ENCODE data around the gene CCDC190. TPM values are rescaled to one million over a fixed set of nuclear protein-coding genes. Genes with fewer than 3 reads are reported as not detected.

CCDC190 gene
- total RNA-seq, 2 donors from 2014 or later: not detected

DNA sequence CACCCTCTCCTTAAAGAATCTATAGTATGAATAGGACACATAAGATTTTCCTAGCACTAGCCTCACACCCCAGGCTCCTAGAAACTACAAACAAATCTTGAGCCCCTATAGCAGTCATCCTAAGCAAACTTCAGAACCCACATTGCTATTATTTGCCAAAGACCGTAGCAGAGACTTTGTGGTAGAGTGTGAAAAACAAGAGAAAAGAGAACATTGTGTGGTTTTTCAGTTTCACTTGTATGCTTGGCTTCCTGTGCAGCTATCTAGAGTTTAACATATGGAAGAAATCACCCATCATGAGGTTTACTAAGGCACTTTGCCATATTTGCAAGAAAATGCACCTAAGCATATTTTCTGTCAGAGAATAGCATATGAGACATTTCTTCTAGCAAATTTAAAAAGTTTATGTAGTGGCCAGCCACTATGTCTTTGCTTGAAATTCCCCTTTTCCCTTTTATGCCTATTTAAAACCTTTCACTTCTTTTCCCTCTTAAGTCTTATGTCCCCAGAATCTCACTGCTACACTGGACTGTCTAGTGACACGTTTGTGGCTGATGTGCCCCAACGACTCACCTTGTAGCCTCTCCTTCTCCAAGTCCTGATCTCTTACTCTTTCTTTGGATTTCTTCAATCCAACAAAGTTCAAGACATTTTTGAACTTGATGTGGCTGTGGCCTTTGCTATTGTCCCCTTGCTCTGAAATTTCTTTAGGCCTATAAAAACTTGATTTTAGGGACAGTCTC lies 25.6 kb downstream of the CCDC190 start:
- Mint-ChIP-seq H3K9me3 (peaks cover 18% of the 10 kb centered on the region), H3K27me3 (ENCODE audit: insufficient read depth) (peaks cover 5% of the 10 kb centered on the region), H3K4me1 (peaks cover 15% of the 10 kb centered on the region), H3K4me3 (no peak overlapping the region), H3K36me3 (ENCODE audit: low read depth) (no peaks in the 10 kb centered on the region), H3K27ac (no peak overlapping the region)
- Histone ChIP-seq H3K27me3 (ENCODE audit: control insufficient read depth, insufficient read depth, low read length, poor library complexity, severe bottlenecking) (no peaks in the 10 kb centered on the region), H3K9me3 (ENCODE audit: control insufficient read depth, low read length) (peaks cover 16% of the 10 kb centered on the region), H3K27ac (ENCODE audit: low read depth, low read length) (no peak overlapping the region), H3K9ac (ENCODE audit: extremely low read depth, low read length, poor library complexity, severe bottlenecking) (no peak overlapping the region), H3K4me1 (ENCODE audit: control insufficient read depth, insufficient read depth, low read length) (peaks cover 4% of the 10 kb centered on the region), H3K36me3 (ENCODE audit: control insufficient read depth, insufficient read depth, low read length) (no peaks in the 10 kb centered on the region), H3K4me3 (ENCODE audit: low read length) (no peak overlapping the region)
- DNase-seq: no peak
- TF ChIP-seq, protein P1, sequence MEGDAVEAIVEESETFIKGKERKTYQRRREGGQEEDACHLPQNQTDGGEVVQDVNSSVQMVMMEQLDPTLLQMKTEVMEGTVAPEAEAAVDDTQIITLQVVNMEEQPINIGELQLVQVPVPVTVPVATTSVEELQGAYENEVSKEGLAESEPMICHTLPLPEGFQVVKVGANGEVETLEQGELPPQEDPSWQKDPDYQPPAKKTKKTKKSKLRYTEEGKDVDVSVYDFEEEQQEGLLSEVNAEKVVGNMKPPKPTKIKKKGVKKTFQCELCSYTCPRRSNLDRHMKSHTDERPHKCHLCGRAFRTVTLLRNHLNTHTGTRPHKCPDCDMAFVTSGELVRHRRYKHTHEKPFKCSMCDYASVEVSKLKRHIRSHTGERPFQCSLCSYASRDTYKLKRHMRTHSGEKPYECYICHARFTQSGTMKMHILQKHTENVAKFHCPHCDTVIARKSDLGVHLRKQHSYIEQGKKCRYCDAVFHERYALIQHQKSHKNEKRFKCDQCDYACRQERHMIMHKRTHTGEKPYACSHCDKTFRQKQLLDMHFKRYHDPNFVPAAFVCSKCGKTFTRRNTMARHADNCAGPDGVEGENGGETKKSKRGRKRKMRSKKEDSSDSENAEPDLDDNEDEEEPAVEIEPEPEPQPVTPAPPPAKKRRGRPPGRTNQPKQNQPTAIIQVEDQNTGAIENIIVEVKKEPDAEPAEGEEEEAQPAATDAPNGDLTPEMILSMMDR (conservative IDR thresholded peaks at IDR 0.05): no peak
- 76 to 93% methylated on average over 2 to 3 of the region's 3 CpGs for WGBS, 2 experiments (ENCODE audit: insufficient coverage in 1 of 2, insufficient read length in 1 of 2)

DNA sequence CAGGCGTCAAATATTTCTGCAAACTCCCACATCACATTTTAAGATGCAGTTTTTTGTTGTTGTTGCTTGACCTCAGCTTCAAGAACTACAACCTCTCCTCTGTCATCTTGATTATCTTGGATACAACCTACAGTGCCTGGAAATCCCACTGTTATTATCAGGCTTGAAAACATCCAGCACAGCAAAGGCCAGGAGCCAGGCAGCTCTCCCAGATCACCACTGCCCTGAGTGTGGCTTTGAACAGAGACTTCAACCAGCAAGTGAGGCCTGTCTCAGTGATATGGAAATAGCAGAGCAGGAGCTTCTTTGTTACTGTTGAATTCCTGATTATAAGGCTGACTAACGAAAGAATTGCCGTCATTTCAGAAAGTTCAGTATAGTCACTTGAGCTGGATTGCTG lies 28.5 kb downstream of the CCDC190 start:
- no peak for DNase-seq
- Mint-ChIP-seq H3K36me3 (ENCODE audit: low read depth) (no peaks in the 10 kb centered on the region), H3K27me3 (ENCODE audit: insufficient read depth) (peaks cover 26% of the 10 kb centered on the region), H3K4me1 (peaks cover 15% of the 10 kb centered on the region), H3K27ac (no peak overlapping the region), H3K4me3 (no peak overlapping the region), H3K9me3 (no peaks in the 10 kb centered on the region)
- Histone ChIP-seq H3K4me1 (ENCODE audit: control insufficient read depth, insufficient read depth, low read length) (peaks cover 4% of the 10 kb centered on the region), H3K27me3 (ENCODE audit: control insufficient read depth, insufficient read depth, low read length, poor library complexity, severe bottlenecking) (peaks cover 12% of the 10 kb centered on the region), H3K36me3 (ENCODE audit: control insufficient read depth, insufficient read depth, low read length) (no peaks in the 10 kb centered on the region), H3K27ac (ENCODE audit: low read depth, low read length) (no peak overlapping the region), H3K9ac (ENCODE audit: extremely low read depth, low read length, poor library complexity, severe bottlenecking) (no peak overlapping the region), H3K4me3 (ENCODE audit: low read length) (no peak overlapping the region), H3K9me3 (ENCODE audit: control insufficient read depth, low read length) (no peaks in the 10 kb centered on the region)
- TF ChIP-seq, protein P1 (conservative IDR thresholded peaks at IDR 0.05): no peak
- WGBS, 2 experiments (ENCODE audit: insufficient coverage in 1 of 2, insufficient read length in 1 of 2): 57 to 82% methylated on average over 1 to 3 of the region's 3 CpGs

DNA sequence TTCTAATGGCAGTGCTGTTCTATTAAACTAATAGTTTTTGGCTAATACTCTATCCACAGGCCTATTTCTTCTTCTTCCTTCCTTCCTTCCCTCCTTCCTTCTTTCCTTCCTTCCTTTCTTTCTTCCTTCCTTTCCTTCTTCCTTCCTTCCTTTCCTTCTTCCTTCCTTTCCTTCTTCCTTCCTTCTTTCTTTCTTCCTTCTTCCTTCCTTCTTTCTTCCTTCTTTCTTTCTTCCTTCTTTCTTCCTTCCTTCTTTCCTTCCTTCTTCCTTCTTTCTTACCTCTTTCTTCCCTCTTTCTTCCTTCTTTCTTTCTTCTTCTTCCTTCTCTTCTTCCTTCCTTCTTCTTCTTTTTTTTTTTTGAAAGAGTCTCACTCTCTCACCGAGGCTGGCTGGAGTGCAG lies 31.7 kb downstream of the CCDC190 start:
- H3K4me1 Mint-ChIP-seq: peaks cover 15% of the 10 kb centered on the region
- no peaks in the 10 kb centered on the region for H3K36me3 ChIP-seq (ENCODE audit: control insufficient read depth, insufficient read depth, low read length)
- peaks cover 6% of the 10 kb centered on the region for H3K4me1 ChIP-seq (ENCODE audit: control insufficient read depth, insufficient read depth, low read length)
- H3K27ac Mint-ChIP-seq: no peak overlapping the region
- no peak overlapping the region for H3K9ac ChIP-seq (ENCODE audit: extremely low read depth, low read length, poor library complexity, severe bottlenecking)
- H3K9me3 Mint-ChIP-seq: no peaks in the 10 kb centered on the region
- WGBS, 2 experiments (ENCODE audit: insufficient coverage in 1 of 2, insufficient read length in 1 of 2): 92 to 100% methylated on average over 1 of the region's 1 CpG
- DNase-seq: no peak
- H3K27ac ChIP-seq (ENCODE audit: low read depth, low read length): no peak overlapping the region
- peaks cover 24% of the 10 kb centered on the region for H3K27me3 Mint-ChIP-seq (ENCODE audit: insufficient read depth)
- H3K27me3 ChIP-seq (ENCODE audit: control insufficient read depth, insufficient read depth, low read length, poor library complexity, severe bottlenecking): peaks cover 12% of the 10 kb centered on the region
- no peak overlapping the region for H3K4me3 ChIP-seq (ENCODE audit: low read length)
- H3K9me3 ChIP-seq (ENCODE audit: control insufficient read depth, low read length): no peaks in the 10 kb centered on the region
- no peak overlapping the region for H3K4me3 Mint-ChIP-seq
- TF ChIP-seq, protein P1 (conservative IDR thresholded peaks at IDR 0.05): no peak
- no peaks in the 10 kb centered on the region for H3K36me3 Mint-ChIP-seq (ENCODE audit: low read depth)

Data from endodermal cell (in vitro differentiated cells).